Spinal cord (tissue), 10 donors: ENCODE measurements around the gene PBRM1. TPM values are rescaled to one million over a fixed set of nuclear protein-coding genes. Genes with fewer than 3 reads are reported as not detected.

Experiments used
- DNase-seq, 6 donors: peaks; one replicate each; pipeline versions ENCODE4 v3.0.0 to v3.0.0-alpha.2; 2013 to 2015; ENCODE audit warnings: low spot score in 6 of 6, low read depth in 4 of 6
- H3K27ac ChIP-seq: one replicate; pipeline ENCODE4 v1.5.1; 2013; ENCODE audit warnings: low read depth, low read length, control low read depth
- H3K27me3 ChIP-seq: one replicate; pipeline ENCODE4 v1.6.1; 2013; ENCODE audit warnings: low read length; ENCODE audit not compliant: control insufficient read depth, insufficient read depth
- H3K36me3 ChIP-seq: one replicate; pipeline ENCODE4 v1.6.1; 2013; ENCODE audit warnings: low read length; ENCODE audit not compliant: control insufficient read depth, insufficient read depth
- H3K4me1 ChIP-seq: one replicate; pipeline ENCODE4 v1.6.1; 2013; ENCODE audit warnings: low read length; ENCODE audit not compliant: control insufficient read depth, insufficient read depth
- H3K4me3 ChIP-seq: one replicate; pipeline ENCODE4 v1.5.1; 2013; ENCODE audit warnings: low read depth, low read length, control low read depth
- H3K9me3 ChIP-seq: one replicate; pipeline ENCODE4 v1.6.1; 2013; ENCODE audit warnings: low read length; ENCODE audit not compliant: control insufficient read depth, insufficient read depth
- WGBS: methylation state at CpG from one replicate; pipeline ENCODE4 v1.1.5; 2013; ENCODE audit warnings: missing lambda C conversion rate; ENCODE audit not compliant: insufficient coverage; 5-methylcytosine and 5-hydroxymethylcytosine counted together
- polyA plus RNA-seq, 2 donors: library from polyadenylated mRNA; unstranded; fragments of 120-200 nt; gene quantifications; one replicate each; pipeline ENCODE4 v1.2.1, GENCODE V29; 2013; ENCODE audit not compliant: insufficient read length in 2 of 2
- total RNA-seq, 2 donors: library from RNA; depleted of rRNA in 1 of 2; stranded (reverse); fragments of 120-200 nt in 1 of 2; fragments of >200 nt in 1 of 2; gene quantifications; one replicate each; pipeline versions ENCODE4 v1.2.3 to v1.2.4, GENCODE V29; 2013 to 2014
- donor health status: healthy.

The PBRM1 gene
- total and polyA plus RNA-seq, 4 donors = 35.9 to 105 (median 59.4) TPM

DNA sequence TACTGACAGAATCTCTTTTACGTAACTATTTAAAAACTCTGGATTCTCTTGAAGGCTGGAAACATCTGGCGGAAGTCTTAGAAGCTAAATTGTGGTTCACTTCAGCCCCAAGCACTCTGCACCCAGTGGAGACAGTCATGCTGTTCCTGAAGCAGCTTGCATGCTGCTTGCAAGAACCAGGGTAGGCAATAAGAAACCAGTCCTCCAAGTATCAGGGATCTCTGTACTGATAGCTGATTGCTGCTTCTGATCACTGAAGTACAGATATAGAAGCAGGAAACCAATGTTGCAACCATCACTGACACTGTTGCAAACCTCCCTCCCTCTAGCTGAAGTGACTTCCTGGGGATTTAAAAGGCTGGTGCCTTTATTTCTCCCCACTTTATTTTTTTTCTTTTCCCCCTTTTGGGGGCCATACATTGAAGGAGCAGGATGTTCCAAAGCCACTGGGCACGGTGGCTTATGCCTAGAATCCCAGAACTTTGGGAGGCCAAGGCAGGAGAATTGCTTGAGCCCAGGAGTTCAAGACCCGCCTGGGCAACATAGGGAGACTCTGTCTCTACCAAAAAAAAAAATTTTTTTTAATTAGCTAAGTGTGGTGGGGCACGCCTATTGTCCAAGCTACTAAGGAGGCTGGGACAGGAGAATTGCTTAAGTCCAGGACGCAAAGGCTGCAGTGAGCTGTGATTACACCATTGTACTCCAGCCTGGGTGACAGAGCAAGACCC, 35.5 kb upstream of the PBRM1 start:
- WGBS = 94% methylated on average over 4 of the region's 6 CpGs
- Histone ChIP-seq H3K4me3 (no peak overlapping the region), H3K9me3 (peaks cover 1% of the 10 kb centered on the region), H3K4me1 (no peaks in the 10 kb centered on the region), H3K36me3 (peaks cover 16% of the 10 kb centered on the region), H3K27ac (no peak overlapping the region), H3K27me3 (no peaks in the 10 kb centered on the region)
- no peak for DNase-seq

DNA sequence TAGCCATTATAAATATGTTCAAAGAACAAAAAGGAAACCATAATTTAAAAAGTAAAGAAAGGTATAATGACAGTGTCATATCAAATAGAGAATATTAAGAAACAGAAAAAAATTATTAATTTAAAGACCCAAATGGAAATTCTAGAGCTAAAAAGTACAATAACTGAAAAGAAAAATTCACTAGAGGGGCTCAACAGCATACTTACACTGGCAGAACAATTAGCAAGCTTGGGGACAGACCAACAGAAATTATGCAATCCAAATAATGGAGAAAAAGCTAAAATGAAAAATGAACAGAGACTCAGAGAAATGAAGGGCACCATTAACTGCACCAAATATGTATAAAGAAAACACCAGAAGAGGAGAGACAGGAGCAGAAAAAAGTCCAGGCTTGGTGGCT, 33.9 kb upstream of the PBRM1 start:
- DNase-seq = no peak
- H3K9me3 ChIP-seq = peaks cover 1% of the 10 kb centered on the region
- H3K27ac ChIP-seq = no peak overlapping the region
- H3K4me1 ChIP-seq = peaks cover 5% of the 10 kb centered on the region
- H3K36me3 ChIP-seq = peaks cover 28% of the 10 kb centered on the region
- no peak overlapping the region for H3K4me3 ChIP-seq
- H3K27me3 ChIP-seq = no peaks in the 10 kb centered on the region

DNA sequence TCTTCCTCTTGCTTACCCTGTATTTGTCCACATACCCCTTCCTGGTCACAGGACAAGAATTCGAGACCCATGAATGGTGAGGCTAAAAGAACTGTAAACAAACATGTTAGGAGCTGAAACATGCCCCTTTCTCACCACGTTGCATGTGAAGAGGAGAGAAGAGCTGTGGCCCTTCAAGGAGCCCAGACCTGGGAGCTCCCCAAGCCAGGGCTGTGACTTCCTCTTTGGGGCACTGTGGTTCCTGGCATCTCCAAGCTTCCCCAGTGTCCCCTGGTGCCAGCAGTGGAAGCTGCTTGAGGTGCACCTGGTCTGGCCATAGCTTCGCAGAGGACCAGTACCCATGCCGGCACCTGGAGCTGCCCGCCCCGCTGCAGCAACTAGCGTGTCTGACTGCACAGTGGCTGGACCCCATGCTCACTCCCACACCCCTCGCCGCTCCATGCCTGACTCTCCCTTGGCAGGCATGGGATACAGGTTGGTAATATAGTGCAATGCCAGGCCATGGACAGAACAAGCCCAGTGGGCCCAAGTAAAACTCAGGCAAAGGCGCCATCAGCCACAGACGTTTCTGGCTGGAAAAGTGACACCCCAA, 30.1 kb upstream of the PBRM1 start:
- Histone ChIP-seq H3K4me3 (no peak overlapping the region), H3K27me3 (no peaks in the 10 kb centered on the region), H3K36me3 (peaks cover 34% of the 10 kb centered on the region), H3K27ac (no peak overlapping the region), H3K4me1 (peaks cover 14% of the 10 kb centered on the region), H3K9me3 (peaks cover 1% of the 10 kb centered on the region)
- no peak for DNase-seq
- WGBS = 96% methylated on average over 10 of the region's 11 CpGs

DNA sequence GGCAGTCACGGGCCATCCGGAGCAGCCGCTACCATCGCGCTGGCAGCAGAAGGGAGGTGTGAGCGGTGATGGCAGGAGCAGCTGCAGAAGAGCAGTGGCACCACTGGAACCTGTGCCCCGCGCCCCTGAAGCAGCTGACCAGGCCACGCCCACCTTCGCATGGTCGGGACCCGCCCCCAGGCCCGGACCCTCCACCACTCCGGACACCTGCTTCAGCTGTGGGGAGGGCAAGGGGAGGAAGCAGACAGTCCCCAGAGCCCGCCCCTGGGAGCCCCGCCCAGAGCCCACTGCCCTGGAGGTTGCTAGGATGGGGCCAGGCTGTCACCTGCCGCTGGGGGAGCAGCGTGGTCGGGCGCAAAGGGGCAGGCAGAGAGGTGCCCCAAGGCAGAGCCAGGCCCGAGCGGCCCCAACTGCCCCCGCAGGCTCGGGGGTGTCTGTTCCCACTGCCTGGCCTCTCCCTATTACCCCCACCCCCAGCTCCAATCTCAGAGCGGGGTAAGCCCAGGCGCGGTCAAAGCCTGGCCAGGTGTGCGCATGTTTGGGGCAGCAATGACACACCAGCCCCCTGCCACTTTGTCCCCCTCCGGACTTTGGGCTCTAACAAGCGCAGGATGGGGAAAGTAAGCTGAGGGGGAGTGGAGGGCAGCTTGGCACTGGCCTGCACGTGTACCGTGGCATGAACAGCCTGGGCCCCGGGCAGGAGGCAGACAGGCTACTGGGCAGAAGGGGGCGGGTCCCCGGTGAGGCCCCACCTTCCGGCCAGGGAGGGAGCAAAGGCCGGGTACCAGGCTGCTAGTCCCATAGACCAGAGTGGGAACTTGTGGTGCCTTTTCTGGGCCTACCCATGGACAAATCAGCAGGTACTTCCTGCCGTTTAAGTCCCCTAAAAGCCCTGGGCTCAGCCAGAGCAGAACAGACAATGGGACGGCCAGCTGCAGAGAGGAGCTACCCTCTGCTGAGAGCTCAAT, 28.9 kb upstream of the PBRM1 start:
- peaks cover under 1% of the 10 kb centered on the region for H3K9me3 ChIP-seq
- no peaks in the 10 kb centered on the region for H3K27me3 ChIP-seq
- peaks cover 40% of the 10 kb centered on the region for H3K36me3 ChIP-seq
- no peak for DNase-seq
- 32% methylated on average over 37 of the region's 39 CpGs for WGBS
- peaks cover 14% of the 10 kb centered on the region for H3K4me1 ChIP-seq
- H3K4me3 ChIP-seq = no peak overlapping the region
- H3K27ac ChIP-seq = no peak overlapping the region

DNA sequence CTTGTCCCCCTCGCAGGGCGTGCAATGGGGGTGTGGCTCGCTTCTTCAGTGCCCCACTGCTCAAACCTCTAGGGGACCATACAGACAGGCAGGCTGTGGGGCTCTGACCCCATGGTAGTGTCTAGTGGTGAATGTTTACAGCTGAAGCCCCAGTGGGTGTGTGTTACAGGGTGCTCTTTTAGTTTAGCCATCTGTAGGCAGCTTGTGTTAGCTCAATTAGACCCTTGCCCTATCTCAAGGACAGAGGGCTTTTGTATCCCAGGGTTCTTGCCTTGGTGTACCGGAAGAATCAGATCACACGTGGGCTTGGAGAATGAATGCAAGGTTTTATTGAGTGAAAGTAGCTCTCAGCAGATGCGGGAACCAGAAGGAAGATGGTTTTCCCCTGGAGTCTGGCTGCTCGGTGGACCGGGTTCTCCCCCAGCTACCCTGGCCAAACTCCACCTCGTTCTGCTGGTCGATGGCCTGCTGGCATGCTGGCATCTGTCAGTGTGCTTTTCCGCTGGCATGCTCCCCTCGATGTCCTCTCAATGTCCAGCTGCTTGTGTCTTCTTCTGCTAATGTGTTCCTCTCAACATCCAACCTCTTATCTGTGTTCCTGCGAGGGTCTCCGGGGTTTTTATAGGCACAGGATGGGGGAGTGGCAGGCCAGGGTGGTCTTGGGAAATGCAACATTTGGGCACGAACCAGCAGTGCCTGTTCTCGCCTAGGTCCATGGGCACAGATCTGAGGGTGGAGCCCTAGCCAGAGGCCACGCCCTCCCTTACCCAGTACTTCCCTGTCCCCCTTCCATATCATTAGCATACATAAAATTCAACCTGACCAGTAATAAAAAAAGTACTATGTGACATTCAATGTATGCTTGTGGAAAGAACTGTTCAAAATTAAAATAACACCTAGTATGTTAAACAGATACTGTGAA, 26.8 kb upstream of the PBRM1 start:
- Histone ChIP-seq H3K27ac (no peak overlapping the region), H3K4me1 (peaks cover 14% of the 10 kb centered on the region), H3K36me3 (peaks cover 35% of the 10 kb centered on the region), H3K27me3 (no peaks in the 10 kb centered on the region), H3K9me3 (no peaks in the 10 kb centered on the region), H3K4me3 (no peak overlapping the region)
- WGBS = 79% methylated on average over 12 of the region's 17 CpGs
- peak in 2 of 6 donors; percentile 4 to 21 for DNase-seq

DNA sequence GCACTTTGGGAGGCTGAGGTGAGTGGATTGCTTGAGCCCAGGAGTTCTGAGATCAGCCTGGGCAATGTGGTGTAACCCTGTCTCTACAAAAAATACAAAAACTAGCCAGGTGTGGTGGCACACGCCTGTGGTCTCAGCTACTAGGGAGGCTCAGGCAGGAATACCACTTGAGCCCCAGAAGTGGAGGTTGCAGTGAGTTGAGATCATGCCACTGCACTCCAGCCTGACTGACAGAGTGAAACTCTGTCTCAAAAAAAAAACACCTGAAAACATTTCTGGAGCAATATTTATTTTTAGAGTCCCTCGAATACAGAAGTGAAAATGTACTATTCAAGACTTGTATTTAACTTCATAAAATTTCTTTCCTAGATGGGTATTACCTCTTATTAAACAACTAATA, 24.8 kb upstream of the PBRM1 start:
- Histone ChIP-seq H3K4me3 (no peak overlapping the region), H3K27ac (no peak overlapping the region), H3K4me1 (peaks cover 22% of the 10 kb centered on the region), H3K36me3 (peaks cover 30% of the 10 kb centered on the region), H3K9me3 (no peaks in the 10 kb centered on the region), H3K27me3 (no peaks in the 10 kb centered on the region)
- no CpG with 5 or more reads among the region's 2 CpGs for WGBS
- no peak for DNase-seq

DNA sequence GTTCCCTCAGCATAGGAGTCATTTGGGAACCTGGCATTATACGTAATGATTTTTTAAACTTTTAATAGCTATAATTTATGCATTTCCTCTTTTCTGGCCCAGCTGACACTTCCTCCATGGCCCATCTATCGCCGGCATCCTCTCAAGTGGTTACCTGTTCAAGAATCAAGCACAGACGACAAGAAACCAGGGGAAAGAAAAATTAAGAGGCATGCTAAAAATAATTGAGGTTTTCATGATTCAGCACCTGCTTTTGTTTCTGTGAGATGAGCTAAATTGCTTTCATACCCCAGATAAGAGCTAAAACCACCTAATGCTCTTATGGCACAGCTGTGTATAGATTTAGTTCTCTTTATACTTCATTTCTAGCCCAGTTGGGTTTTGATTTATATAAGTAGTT, 21.9 kb upstream of the PBRM1 start:
- Histone ChIP-seq H3K4me1 (peaks cover 26% of the 10 kb centered on the region), H3K4me3 (no peak overlapping the region), H3K36me3 (peaks cover 15% of the 10 kb centered on the region), H3K27me3 (no peaks in the 10 kb centered on the region), H3K27ac (no peak overlapping the region), H3K9me3 (no peaks in the 10 kb centered on the region)
- DNase-seq = no peak
- no CpG with 5 or more reads among the region's 4 CpGs for WGBS

DNA sequence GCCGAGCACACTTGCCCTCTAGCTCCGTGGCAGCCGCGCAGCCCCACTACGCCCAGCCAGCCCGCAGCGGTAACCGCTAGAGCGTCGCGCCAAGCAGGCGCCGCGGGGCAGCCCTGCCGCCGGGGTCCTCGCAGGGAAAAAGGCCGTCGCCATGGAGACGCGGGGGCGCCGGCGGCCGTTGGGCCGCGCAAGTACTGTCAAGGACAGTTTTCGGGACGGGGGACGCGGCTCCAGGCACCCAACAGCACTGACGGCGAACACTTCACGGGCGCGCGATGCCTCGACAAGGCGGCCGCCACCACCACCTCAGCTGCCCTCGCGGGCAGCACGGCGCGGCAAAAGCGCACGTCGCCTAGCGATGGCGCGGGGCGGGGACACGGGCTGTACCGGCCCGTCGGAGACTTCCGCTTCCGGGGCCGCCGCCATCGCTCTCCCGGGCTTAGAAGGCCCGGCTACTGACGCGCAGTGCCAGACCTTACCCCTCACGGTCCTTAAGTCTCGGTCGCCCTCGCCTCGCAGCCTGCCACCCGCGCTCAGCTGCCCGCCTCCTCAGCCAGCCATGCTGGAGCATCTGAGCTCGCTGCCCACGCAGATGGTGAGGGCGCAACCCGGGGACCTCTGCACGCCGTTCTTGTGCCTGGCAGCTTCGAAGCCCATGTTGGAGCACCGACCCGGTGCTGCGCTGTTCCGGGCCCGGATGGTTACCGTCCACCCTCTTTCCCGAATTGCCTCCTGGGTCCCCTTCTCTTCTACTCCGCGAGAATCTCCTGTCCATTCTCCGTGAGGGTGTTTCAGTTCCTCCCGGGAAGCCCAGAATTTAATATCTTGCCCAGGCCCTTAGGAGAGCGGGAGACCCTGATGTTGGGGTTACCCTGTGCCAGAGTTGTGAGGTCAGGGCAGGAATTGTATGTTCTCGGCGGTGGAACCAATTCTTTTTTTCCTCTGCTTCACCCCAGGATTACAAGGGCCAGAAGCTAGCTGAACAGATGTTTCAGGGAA, 20.3 kb upstream of the PBRM1 start, which contains the start of the genes GLT8D1 and SPCS1:
TSS of gene GLT8D1 (minus strand) at position 104 of the 999 bp plus-strand sequence. CDS start 5,331 bp downstream, outside the sequence.
TSS of gene SPCS1 (plus strand) at position 419 of the 999 bp plus-strand sequence. CDS start at position 560, 141 bp downstream.
- peak within 1 kb of the TSS; percentile 68 for H3K27ac ChIP-seq
- H3K36me3 ChIP-seq = peaks cover 12% of the 10 kb centered on the region
- no peaks in the 10 kb centered on the region for H3K27me3 ChIP-seq
- peak; percentile 78 to 97 (median 92) for DNase-seq
- H3K4me3 ChIP-seq = peak within 1 kb of the TSS; percentile 96
- no peaks in the 10 kb centered on the region for H3K9me3 ChIP-seq
- WGBS = under 1% methylated on average over 90 of the region's 94 CpGs
- H3K4me1 ChIP-seq = peaks cover 25% of the 10 kb centered on the region
